LNCaP clone FGC (cell line): ENCODE results near the gene RAB35.
"Not testable (repeated sequence)": the region's sequence is repeated elsewhere in the genome, so short reads cannot be mapped to it uniquely, and the experiment has no call there.

Experiments
- DNase-seq: peaks from one replicate; pipeline ENCODE4 v3.0.0-alpha.2; 2011; ENCODE audit warnings: low read depth
- H3K4me3 ChIP-seq: 2 replicates; pipeline ENCODE4 v1.5.1; 2011; ENCODE audit warnings: mild to moderate bottlenecking, low read depth, low read length, control low read depth
- TF ChIP-seq, protein P1 (sequence below): IDR thresholded peaks from 2 replicates; pipeline ENCODE4 v1.5.1; 2012; ENCODE audit warnings: mild to moderate bottlenecking; ENCODE audit not compliant: control insufficient read depth, insufficient read depth; ENCODE audit errors: extremely low read depth

The RAB35 gene

DNA sequence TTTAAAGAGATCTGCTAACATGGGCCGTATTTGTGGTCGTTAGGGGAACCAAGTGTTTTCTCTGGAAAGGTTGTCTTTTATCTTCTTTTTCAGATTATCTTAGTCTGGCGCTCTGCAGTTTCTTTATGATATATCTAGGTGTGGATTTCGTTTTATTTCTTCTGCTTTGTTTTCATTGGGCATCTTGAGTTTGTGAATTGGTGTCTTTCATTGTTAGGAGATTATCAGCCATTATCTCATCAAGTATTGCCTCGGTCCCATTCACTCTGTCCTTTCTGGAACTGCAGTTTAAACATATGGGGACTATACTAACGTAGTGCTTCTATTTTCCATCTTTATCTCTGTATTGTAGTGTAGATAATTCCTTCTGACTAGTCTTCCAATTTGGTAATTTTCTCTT lies 67.1 kb downstream of the RAB35 start:
- H3K4me3 ChIP-seq = no peak overlapping the region
- DNase-seq = no peak
- TF ChIP-seq, protein P1, sequence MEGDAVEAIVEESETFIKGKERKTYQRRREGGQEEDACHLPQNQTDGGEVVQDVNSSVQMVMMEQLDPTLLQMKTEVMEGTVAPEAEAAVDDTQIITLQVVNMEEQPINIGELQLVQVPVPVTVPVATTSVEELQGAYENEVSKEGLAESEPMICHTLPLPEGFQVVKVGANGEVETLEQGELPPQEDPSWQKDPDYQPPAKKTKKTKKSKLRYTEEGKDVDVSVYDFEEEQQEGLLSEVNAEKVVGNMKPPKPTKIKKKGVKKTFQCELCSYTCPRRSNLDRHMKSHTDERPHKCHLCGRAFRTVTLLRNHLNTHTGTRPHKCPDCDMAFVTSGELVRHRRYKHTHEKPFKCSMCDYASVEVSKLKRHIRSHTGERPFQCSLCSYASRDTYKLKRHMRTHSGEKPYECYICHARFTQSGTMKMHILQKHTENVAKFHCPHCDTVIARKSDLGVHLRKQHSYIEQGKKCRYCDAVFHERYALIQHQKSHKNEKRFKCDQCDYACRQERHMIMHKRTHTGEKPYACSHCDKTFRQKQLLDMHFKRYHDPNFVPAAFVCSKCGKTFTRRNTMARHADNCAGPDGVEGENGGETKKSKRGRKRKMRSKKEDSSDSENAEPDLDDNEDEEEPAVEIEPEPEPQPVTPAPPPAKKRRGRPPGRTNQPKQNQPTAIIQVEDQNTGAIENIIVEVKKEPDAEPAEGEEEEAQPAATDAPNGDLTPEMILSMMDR = no peak

DNA sequence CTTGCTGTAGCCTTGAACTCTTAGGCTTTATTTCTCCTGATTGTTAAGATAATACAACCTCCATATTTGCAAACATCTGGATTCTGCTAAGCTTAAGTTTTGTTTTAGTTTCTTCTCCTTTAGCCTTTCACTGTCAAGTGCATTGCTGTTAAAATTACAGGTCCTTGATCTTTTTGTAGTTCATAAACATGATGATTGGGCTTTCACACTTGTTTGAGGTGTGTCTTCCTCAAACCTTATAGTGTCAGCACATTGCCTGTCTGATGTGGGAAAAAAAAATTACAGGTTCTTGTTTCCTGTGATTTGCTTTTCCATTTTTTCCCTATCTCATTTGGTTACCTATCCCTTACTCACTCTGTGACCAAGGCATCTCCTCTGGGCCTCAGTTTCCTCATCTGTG lies 68.3 kb downstream of the RAB35 start:
- DNase-seq = no peak
- TF ChIP-seq, protein P1 = no peak
- no peak overlapping the region for H3K4me3 ChIP-seq

DNA sequence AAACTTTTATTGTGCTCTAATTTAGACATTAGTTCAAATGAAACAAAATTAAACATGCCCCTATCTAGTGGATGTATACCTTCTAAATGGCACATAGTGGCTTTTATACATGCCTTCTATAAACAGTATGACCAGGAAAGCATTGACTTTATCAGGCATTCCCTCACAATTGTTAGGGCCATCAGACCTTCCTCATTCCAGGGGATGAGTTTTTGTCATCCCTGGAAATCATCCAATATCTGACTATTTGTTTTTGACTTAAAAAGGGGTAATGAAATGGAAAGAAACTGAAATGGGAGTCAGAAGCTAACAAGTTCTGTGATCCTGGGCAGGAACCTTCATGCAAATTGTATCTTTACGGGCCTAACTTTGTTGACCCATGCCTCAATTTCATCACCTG lies 69.5 kb downstream of the RAB35 start:
- no peak overlapping the region for H3K4me3 ChIP-seq
- TF ChIP-seq, protein P1 = no peak
- no peak for DNase-seq

DNA sequence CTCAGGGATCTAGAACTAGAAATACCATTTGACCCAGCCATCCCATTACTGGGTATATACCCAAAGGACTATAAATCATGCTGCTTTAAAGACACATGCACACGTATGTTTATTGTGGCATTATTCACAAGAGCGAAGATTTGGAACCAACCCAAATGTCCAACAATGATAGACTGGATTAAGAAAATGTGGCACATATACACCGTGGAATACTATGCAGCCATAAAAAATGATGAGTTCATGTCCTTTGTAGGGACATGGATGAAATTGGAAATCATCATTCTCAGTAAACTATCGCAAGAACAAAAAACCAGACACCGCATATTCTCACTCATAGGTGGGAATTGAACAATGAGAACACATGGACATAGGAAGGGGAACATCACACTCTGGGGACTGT lies 71.2 kb downstream of the RAB35 start:
- DNase-seq = not testable (repeated sequence)

More for the DNA sequence above, 71.2 kb downstream of the RAB35 start:
- H3K4me3 ChIP-seq = not testable (repeated sequence)
